Adrenal gland (tissue), 12 donors: ENCODE results near the gene FUT1. TPM values are rescaled to one million over a fixed set of nuclear protein-coding genes. Genes with fewer than 3 reads are reported as not detected.
"Not testable (repeated sequence)": the region's sequence is repeated elsewhere in the genome, so short reads cannot be mapped to it uniquely, and the experiment has no call there.

Source experiments
- DNase-seq, 7 donors: peaks; one replicate each; pipeline ENCODE4 v3.0.0-alpha.2; 2019 to 2020
- H3K27ac ChIP-seq, 5 donors: fragments of 200-600 bp; sonication (generic) in 4 of 5; 1 replicate in 3 of 5; 2 replicates in 2 of 5; pipeline versions ENCODE4 v1.5.1 to v1.8.0; 2016 to 2020; ENCODE audit warnings: mild to moderate bottlenecking in 1 of 5
- H3K27me3 ChIP-seq: fragments of 200-600 bp; 2 replicates; pipeline ENCODE4 v1.8.0; 2021
- H3K36me3 ChIP-seq, 2 donors: fragments of 200-600 bp; replicated peaks in 1 of 2; 1 replicate in 1 of 2; 2 replicates in 1 of 2; pipeline versions ENCODE4 v1.5.1 to v1.8.0; 2018 to 2022
- H3K4me1 ChIP-seq, 2 donors: fragments of 200-600 bp; replicated peaks in 1 of 2; 1 replicate in 1 of 2; 2 replicates in 1 of 2; pipeline versions ENCODE4 v1.5.1 to v1.8.0; 2018 to 2021
- H3K4me3 ChIP-seq, 4 donors: fragments of 200-600 bp; sonication (generic) in 3 of 4; one replicate each; pipeline ENCODE4 v1.5.1; 2016 to 2018
- H3K9me3 ChIP-seq, 3 donors: fragments of 200-600 bp; sonication (generic) in 1 of 3; replicated peaks in 1 of 3; 1 replicate in 2 of 3; 2 replicates in 1 of 3; pipeline versions ENCODE4 v1.5.1 to v1.8.0; 2016 to 2021
- CTCF ChIP-seq, 6 experiments: fragments of 450-650 bp in 4 of 6; fragments of 200-600 bp in 2 of 6; sonication (generic) in 1 of 6; IDR thresholded peaks; 1 replicate in 5 of 6; 2 replicates in 1 of 6; pipeline versions ENCODE4 v1.5.1 to v1.8.0; 2016 to 2021; ENCODE audit warnings: antibody characterized with exemption in 6 of 6, mild to moderate bottlenecking in 2 of 6, moderate library complexity in 1 of 6
- POLR2A ChIP-seq, 2 donors: fragments of 450-650 bp; IDR thresholded peaks; one replicate each; pipeline ENCODE4 v1.6.1; 2017; ENCODE audit warnings: antibody characterized with exemption in 2 of 2, mild to moderate bottlenecking in 2 of 2, moderate library complexity in 1 of 2
- WGBS, 4 donors: extraction: QIAGEN DNeasy Blood & Tissue Kit in 2 of 4; methylation state at CpG; one replicate each; pipeline versions ENCODE4 v1.1.5 to v1.1.7; 2013 to 2017; 5-methylcytosine and 5-hydroxymethylcytosine counted together
- intact Hi-C, 2 donors: fragments of 100-400 bp; cut with DNase I; formaldehyde crosslinking; loops; one replicate each; pipeline versions ENCODE4 v1.14.1 to v1.15.0; 2022 to 2023
- polyA plus RNA-seq, 3 donors: library from polyadenylated mRNA; stranded (reverse); fragments of 200-250 nt in 2 of 3; fragments of 350-450 nt in 1 of 3; fragmentation: Illumina TruSeq in 1 of 3; extraction: RNeasy Lipid Tissue Mini Kit (QIAGEN cat#74804) in 1 of 3; gene quantifications; one replicate each; pipeline ENCODE4 v1.2.3, GENCODE V29; 2013 to 2014
- total RNA-seq, 9 donors: library from RNA; depleted of rRNA in 4 of 9; stranded (reverse); fragments of >200 nt in 4 of 9; fragments of 120-200 nt in 1 of 9; fragmentation: NEBNext Ultra II Directional in 1 of 9; extraction: Animal tissue kit (Norgen Biotek cat#: 25700) in 1 of 9; gene quantifications; one replicate each; pipeline versions ENCODE4 v1.1.0 to v1.2.4, GENCODE V29; 2013 to 2023
- donor health status: healthy with polysubstance abuse.
- donor health status: Bipolar disorder and iron deficiency.
- donor health status: DM: yes; HTN: yes; CAD: no.
- donor health status: DM: no; HTN: no; CAD: no.
- donor health status: DM: no; HTN: no; CAD: no.
- donor health status: DM: yes; HTN: yes; CAD: no.

The FUT1 gene
- total and polyA plus RNA-seq, 12 donors = 1.2 to 4.5 (median 2.0) TPM

GRCh38 chr19:48720613-48721296, 31.7 kb downstream of the FUT1 start:
- H3K36me3 ChIP-seq = no peaks in the 10 kb centered on the region
- TF ChIP-seq CTCF (IDR thresholded peaks at IDR 0.05) = peak in 1 of 6 experiments; percentile 6
- peak in 1 of 2 donors; percentile 44 for TF ChIP-seq POLR2A (IDR thresholded peaks at IDR 0.05)
- 11 to 26% (median 14%) methylated on average over 24 to 42 of the region's 42 CpGs for WGBS, 4 donors
- peaks cover 31 to 52% of the 10 kb centered on the region in 2 donors for H3K4me1 ChIP-seq
- no peaks in the 10 kb centered on the region for H3K9me3 ChIP-seq
- H3K4me3 ChIP-seq = peak overlapping the region in 3 of 4 donors; percentile 13 to 65 (median 18)
- H3K27ac ChIP-seq = peak overlapping the region; percentile 63 to 94 (median 90)
- peak; percentile 99 to 100 (median 100) for DNase-seq
- intact Hi-C loops = no loop called here
- no peaks in the 10 kb centered on the region for H3K27me3 ChIP-seq

- H3K27me3 ChIP-seq = no peaks in the 10 kb centered on the region
- intact Hi-C loops = no loop called here
- no peaks in the 10 kb centered on the region for H3K9me3 ChIP-seq
- DNase-seq = peak in 4 of 7 donors; percentile 78 to 86 (median 81)
- H3K36me3 ChIP-seq = no peaks in the 10 kb centered on the region
- TF ChIP-seq CTCF (IDR thresholded peaks at IDR 0.05) (no peak), POLR2A (IDR thresholded peaks at IDR 0.05) (peak in 1 of 2 donors; percentile 78)
- 8 to 25% (median 18%) methylated on average over 11 to 12 of the region's 12 CpGs for WGBS, 4 donors
- H3K4me1 ChIP-seq = peaks cover 31 to 52% of the 10 kb centered on the region in 2 donors
- peak overlapping the region; percentile 63 to 94 (median 90) for H3K27ac ChIP-seq
- peak overlapping the region in 2 of 4 donors; percentile 37 to 65 for H3K4me3 ChIP-seq
Observed at GRCh38 chr19:48720251-48720612, 32.2 kb downstream of the FUT1 start.

DNA sequence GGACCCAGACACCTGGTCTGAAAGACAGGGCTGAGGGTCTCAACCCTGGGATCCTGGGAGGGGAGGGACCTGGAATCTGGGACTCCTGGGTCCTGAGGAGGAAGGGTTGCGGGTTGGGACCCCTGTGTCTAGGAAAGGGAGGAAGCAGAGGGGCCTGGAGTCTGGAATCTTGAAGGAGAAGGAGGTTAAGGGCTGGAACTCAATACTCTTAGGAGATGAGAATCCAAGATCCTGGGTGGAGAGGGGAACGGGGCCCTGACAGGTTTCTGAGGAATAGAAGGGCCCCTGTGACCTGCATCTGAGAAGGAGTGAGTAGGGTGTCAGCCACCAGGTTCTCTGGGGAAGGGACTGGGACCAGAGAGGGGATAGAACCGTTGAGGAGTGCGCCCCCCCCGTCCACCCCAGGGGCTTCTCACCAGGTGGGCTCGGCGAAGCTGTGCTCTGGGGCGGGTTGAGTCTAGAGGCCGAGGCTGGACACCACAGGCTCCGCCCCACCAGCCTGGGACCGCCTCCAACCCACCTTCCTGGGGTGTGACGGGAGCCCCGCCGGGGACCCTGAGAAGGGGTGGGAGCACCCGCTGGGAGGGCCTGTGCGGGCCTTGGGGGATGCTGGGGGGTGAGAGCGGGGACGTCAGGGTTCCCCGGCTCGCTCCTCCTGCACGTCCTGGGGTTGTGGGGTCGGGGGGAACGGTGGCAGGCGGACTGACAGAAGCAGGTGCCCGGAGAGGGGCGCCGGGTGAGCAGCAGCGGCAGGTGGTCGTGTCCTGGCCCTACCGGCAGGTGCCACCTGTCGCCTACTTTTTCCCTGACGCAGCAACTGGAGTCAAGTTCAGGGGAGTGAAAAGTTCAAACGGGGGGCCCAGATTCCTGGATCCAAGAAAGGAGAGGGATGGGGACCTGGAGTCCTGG, 32.9 kb downstream of the FUT1 start, which contains the start of gene MAMSTR:
Gene MAMSTR (minus strand): TSS at position 463 of the 909 bp plus-strand sequence. CDS start 694 bp downstream, outside the sequence.
- H3K4me3 ChIP-seq = peak within 1 kb of the TSS in 2 of 4 donors; percentile 37 to 65
- 36 to 46% (median 43%) methylated on average over 22 to 33 of the region's 33 CpGs for WGBS, 4 donors
- no peaks in the 10 kb centered on the region for H3K36me3 ChIP-seq
- peak within 1 kb of the TSS; percentile 63 to 94 (median 90) for H3K27ac ChIP-seq
- H3K4me1 ChIP-seq = peaks cover 33 to 53% of the 10 kb centered on the region in 2 donors
- intact Hi-C loops = no loop called here
- TF ChIP-seq POLR2A (IDR thresholded peaks at IDR 0.05) (peak in 1 of 2 donors; percentile 51), CTCF (IDR thresholded peaks at IDR 0.05) (no peak)
- peak; percentile 55 to 78 (median 71) for DNase-seq
- H3K27me3 ChIP-seq = no peaks in the 10 kb centered on the region
- H3K9me3 ChIP-seq = no peaks in the 10 kb centered on the region

DNA sequence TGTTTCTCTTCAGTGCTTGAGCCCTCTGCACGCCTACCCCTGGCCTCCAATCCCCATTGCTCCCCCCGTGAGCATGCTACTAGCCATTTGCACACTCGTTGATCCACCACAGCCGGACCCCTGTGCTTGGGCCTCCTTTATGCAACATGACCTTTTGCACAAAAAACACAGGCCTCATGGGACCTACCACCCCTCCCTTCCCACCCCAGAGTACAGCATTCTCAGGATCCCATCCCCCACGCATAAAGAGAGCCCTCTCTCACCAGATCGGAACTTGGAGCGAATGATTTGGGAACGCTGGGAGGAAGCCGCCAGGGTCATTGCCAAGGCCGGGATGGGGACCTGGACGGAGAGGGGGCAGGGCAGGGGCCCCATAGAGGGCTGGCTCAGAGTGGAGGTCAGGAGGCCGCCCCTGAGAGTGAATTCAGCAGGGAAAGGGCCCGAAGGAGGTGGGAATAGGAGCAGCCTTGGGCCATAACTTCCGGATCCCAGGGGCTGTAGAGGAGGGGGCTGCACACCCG, 33.7 kb downstream of the FUT1 start:
- no peak for TF ChIP-seq CTCF (IDR thresholded peaks at IDR 0.05)
- peak in 1 of 2 donors; percentile 39 for TF ChIP-seq POLR2A (IDR thresholded peaks at IDR 0.05)
- Histone ChIP-seq H3K4me1 (peaks cover 33 to 51% of the 10 kb centered on the region in 2 donors), H3K27me3 (no peaks in the 10 kb centered on the region), H3K9me3 (no peaks in the 10 kb centered on the region), H3K36me3 (no peaks in the 10 kb centered on the region), H3K4me3 (peak overlapping the region in 2 of 4 donors; percentile 37 to 65), H3K27ac (peak overlapping the region; percentile 63 to 94 (median 90))
- WGBS, 4 donors = 19 to 32% (median 24%) methylated on average over 15 of the region's 15 CpGs
- intact Hi-C loops = no loop called here
- DNase-seq = peak in 6 of 7 donors; percentile 54 to 74 (median 64)

- Histone ChIP-seq H3K4me1 (peaks cover 40 to 58% of the 10 kb centered on the region in 2 donors), H3K27ac (peak overlapping the region in 4 of 5 donors; percentile 72 to 94 (median 91))
- DNase-seq = peak in 1 of 7 donors; percentile 18
Observed at GRCh38 chr19:48718106-48718505, 34.3 kb downstream of the FUT1 start.

More at GRCh38 chr19:48718106-48718505, 34.3 kb downstream of the FUT1 start:
- H3K27me3 ChIP-seq, intact Hi-C loops, H3K9me3 ChIP-seq, H3K36me3 ChIP-seq: not testable (repeated sequence)
- H3K4me3 ChIP-seq = peak overlapping the region in 1 of 4 donors; percentile 65
- 67 to 77% (median 72%) methylated on average over 12 to 13 of the region's 13 CpGs for WGBS, 4 donors
